ENCODE measurements around the gene TBC1D2. TPM values are rescaled to one million over a fixed set of nuclear protein-coding genes. Genes with fewer than 3 reads are reported as not detected.

TBC1D2 gene, protein sequence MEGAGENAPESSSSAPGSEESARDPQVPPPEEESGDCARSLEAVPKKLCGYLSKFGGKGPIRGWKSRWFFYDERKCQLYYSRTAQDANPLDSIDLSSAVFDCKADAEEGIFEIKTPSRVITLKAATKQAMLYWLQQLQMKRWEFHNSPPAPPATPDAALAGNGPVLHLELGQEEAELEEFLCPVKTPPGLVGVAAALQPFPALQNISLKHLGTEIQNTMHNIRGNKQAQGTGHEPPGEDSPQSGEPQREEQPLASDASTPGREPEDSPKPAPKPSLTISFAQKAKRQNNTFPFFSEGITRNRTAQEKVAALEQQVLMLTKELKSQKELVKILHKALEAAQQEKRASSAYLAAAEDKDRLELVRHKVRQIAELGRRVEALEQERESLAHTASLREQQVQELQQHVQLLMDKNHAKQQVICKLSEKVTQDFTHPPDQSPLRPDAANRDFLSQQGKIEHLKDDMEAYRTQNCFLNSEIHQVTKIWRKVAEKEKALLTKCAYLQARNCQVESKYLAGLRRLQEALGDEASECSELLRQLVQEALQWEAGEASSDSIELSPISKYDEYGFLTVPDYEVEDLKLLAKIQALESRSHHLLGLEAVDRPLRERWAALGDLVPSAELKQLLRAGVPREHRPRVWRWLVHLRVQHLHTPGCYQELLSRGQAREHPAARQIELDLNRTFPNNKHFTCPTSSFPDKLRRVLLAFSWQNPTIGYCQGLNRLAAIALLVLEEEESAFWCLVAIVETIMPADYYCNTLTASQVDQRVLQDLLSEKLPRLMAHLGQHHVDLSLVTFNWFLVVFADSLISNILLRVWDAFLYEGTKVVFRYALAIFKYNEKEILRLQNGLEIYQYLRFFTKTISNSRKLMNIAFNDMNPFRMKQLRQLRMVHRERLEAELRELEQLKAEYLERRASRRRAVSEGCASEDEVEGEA
- 100 to 1,000 TPM in 4 of 6 donors, 10 to 100 TPM in 2; 62.4 to 217 (median 119) TPM for total RNA-seq

- WGBS, 2 donors, result 0% methylated on average over 13 to 44 of the region's 64 CpGs
- H3K36me3 ChIP-seq, result peaks cover 0 to 10% (median 4%) of the 10 kb centered on the region in 4 donors
These were observed at the start of gene TBC1D2 for GRCh38 chr9:98255578-98256296. Gene TBC1D2 (minus strand): TSS chr9:98255649. CDS start chr9:98255541, 108 bp downstream.

GRCh38 chr9:98304381-98304780, 48.9 kb upstream of the TBC1D2 start:
- no peaks in the 10 kb centered on the region for H3K27me3 ChIP-seq
- no peak for TF ChIP-seq EP300 (IDR thresholded peaks at IDR 0.05)
- no peak for TF ChIP-seq POLR2A (IDR thresholded peaks at IDR 0.05)
- no peak for TF ChIP-seq CTCF (IDR thresholded peaks at IDR 0.05)
- no peak for TF ChIP-seq POLR2AphosphoS5 (IDR thresholded peaks at IDR 0.05)
- DNase-seq (no peak), ATAC-seq (ENCODE audit: low FRiP score in 2 of 2) (no peak)
- no peaks in the 10 kb centered on the region for H3K4me1 ChIP-seq
- H3K9me3 ChIP-seq, result no peaks in the 10 kb centered on the region
- no peak overlapping the region for H3K4me3 ChIP-seq
- no peak overlapping the region for H3K27ac ChIP-seq
- no peaks in the 10 kb centered on the region for H3K36me3 ChIP-seq
- WGBS, 2 donors, result 86 to 92% methylated on average over 4 of the region's 4 CpGs

More at GRCh38 chr9:98255578-98256296, at the start of gene TBC1D2:
- peak; percentile 96 to 97 for ATAC-seq (ENCODE audit: low FRiP score in 2 of 2)
- peak; percentile 99 to 100 for DNase-seq
- Histone ChIP-seq H3K9me3 (no peaks in the 10 kb centered on the region), H3K4me1 (peaks cover 38 to 51% (median 42%) of the 10 kb centered on the region in 4 donors), H3K27me3 (no peaks in the 10 kb centered on the region), H3K27ac (peak within 1 kb of the TSS; percentile 93 to 99 (median 97)), H3K4me3 (peak within 1 kb of the TSS; percentile 65 to 82 (median 74))
- TF ChIP-seq CTCF (IDR thresholded peaks at IDR 0.05), result peak in 5 of 6 experiments; percentile 7 to 43 (median 15)
- peak; percentile 60 to 71 for TF ChIP-seq POLR2AphosphoS5 (IDR thresholded peaks at IDR 0.05)
- TF ChIP-seq POLR2A (IDR thresholded peaks at IDR 0.05), result peak in 2 of 4 donors; percentile 40 to 75
- peak in 1 of 4 donors; percentile 7 for TF ChIP-seq EP300 (IDR thresholded peaks at IDR 0.05)

- no peak for TF ChIP-seq POLR2AphosphoS5 (IDR thresholded peaks at IDR 0.05)
- TF ChIP-seq EP300 (IDR thresholded peaks at IDR 0.05), result no peak
- TF ChIP-seq CTCF (IDR thresholded peaks at IDR 0.05), result no peak
- no peak for ATAC-seq (ENCODE audit: low FRiP score in 2 of 2)
These were observed 48.2 kb upstream of the TBC1D2 start for GRCh38 chr9:98303633-98304125.

DNA sequence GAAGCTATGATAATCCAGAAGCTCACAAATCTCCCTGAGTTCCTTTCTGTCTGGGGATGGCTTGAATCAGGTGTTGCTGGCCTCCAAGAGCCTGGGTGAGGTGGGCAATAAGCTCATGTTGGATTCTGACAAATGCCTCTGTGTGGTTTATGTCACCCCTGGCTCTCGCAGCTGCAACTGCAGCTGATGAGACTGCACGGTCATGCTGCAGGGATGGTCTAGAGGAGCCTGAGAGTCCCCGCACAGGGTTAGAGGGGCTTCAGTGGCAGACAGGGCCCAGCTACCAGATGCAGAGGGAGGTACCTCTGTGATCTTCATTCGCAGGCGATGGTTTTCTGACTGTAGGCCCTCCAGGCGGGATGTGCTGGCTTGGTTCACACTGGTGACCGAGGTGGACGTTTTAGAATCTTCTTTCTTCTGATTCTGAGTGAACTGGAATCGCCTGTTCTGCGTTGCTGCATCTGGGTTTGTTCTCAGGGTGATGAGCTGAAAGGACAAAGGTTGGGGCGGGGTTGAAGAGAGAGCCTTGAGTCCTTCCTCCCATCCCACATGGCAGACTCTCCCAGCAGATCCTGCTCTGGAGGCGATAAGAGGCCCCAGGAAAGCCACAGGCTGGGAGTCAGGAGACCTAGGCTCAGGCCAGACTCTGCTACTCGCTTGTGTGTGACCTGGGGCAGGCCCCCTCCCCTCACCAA, 47.6 kb upstream of the TBC1D2 start:
- DNase-seq, result no peak
- WGBS, 2 donors, result 94 to 96% methylated on average over 11 to 13 of the region's 13 CpGs
- H3K27me3 ChIP-seq, result no peaks in the 10 kb centered on the region
- no peaks in the 10 kb centered on the region for H3K36me3 ChIP-seq
- ATAC-seq (ENCODE audit: low FRiP score in 2 of 2), result no peak
- H3K4me1 ChIP-seq, result no peaks in the 10 kb centered on the region
- no peaks in the 10 kb centered on the region for H3K9me3 ChIP-seq
- no peak overlapping the region for H3K27ac ChIP-seq
- TF ChIP-seq EP300 (IDR thresholded peaks at IDR 0.05) (no peak), CTCF (IDR thresholded peaks at IDR 0.05) (no peak), POLR2A (IDR thresholded peaks at IDR 0.05) (no peak), POLR2AphosphoS5 (IDR thresholded peaks at IDR 0.05) (no peak)
- H3K4me3 ChIP-seq, result no peak overlapping the region

More at GRCh38 chr9:98303633-98304125, 48.2 kb upstream of the TBC1D2 start:
- DNase-seq, result no peak
- no peaks in the 10 kb centered on the region for H3K36me3 ChIP-seq
- no peak overlapping the region for H3K27ac ChIP-seq
- no peaks in the 10 kb centered on the region for H3K4me1 ChIP-seq
- 90 to 92% methylated on average over 7 to 8 of the region's 8 CpGs for WGBS, 2 donors
- H3K4me3 ChIP-seq, result no peak overlapping the region
- no peaks in the 10 kb centered on the region for H3K27me3 ChIP-seq
- H3K9me3 ChIP-seq, result no peaks in the 10 kb centered on the region

All from upper lobe of left lung (tissue), 6 donors.